Astrocyte of the cerebellum (primary cell): ENCODE results near the gene ZWILCH.

ENCODE experiments used
- DNase-seq: peaks from one replicate; pipeline ENCODE4 v3.0.0-alpha.2; 2011; ENCODE audit warnings: low read depth
- H3K4me3 ChIP-seq: 2 replicates; pipeline ENCODE4 v1.5.1; 2011; ENCODE audit warnings: mild to moderate bottlenecking, low read depth, low read length, moderate library complexity
- CTCF ChIP-seq: IDR thresholded peaks from 2 replicates; pipeline ENCODE4 v1.5.1; 2012; ENCODE audit warnings: low read length, low read depth, moderate library complexity, mild to moderate bottlenecking; ENCODE audit errors: missing control alignments
- in situ Hi-C: cut with HindIII; loops from 2 replicates; pipeline ENCODE4 v1.10.0; 2017; ENCODE audit warnings: low sequenced_read_pairs

The ZWILCH gene

GRCh38 chr15:66565741-66566144 lies 60.6 kb downstream of the ZWILCH start, which contains the start of gene LCTL:
Gene LCTL (minus strand): TSS chr15:66565998. CDS start chr15:66565365, 633 bp downstream.
- in situ Hi-C loops: no loop called here
- DNase-seq: peak; percentile 48
- peak within 1 kb of the TSS; percentile 34 for H3K4me3 ChIP-seq
- no peak for TF ChIP-seq CTCF

GRCh38 chr15:66566963-66567531 lies 61.9 kb downstream of the ZWILCH start:
- no peak overlapping the region for H3K4me3 ChIP-seq
- TF ChIP-seq CTCF: peak; percentile 73
- DNase-seq: peak; percentile 66
- in situ Hi-C loops: no loop called here

- H3K4me3 ChIP-seq: no peak overlapping the region
- DNase-seq: no peak
- in situ Hi-C loops: no loop called here
- no peak for TF ChIP-seq CTCF
These were observed 62.8 kb downstream of the ZWILCH start for GRCh38 chr15:66567897-66568296.

- DNase-seq: no peak
- no peak overlapping the region for H3K4me3 ChIP-seq
- in situ Hi-C loops: no loop called here
- TF ChIP-seq CTCF: no peak
These were observed 64.5 kb downstream of the ZWILCH start for GRCh38 chr15:66569461-66570137.

- in situ Hi-C loops: no loop called here
- TF ChIP-seq CTCF: no peak
- H3K4me3 ChIP-seq: no peak overlapping the region
- DNase-seq: no peak
These were observed 65.2 kb downstream of the ZWILCH start for GRCh38 chr15:66570327-66570726.

GRCh38 chr15:66570842-66571478 lies 65.8 kb downstream of the ZWILCH start:
- in situ Hi-C loops: no loop called here
- no peak for TF ChIP-seq CTCF
- H3K4me3 ChIP-seq: no peak overlapping the region
- DNase-seq: no peak
